NCI-H1436 treated with DMSO at 0.1 percent for 48 hours (cell line): ENCODE results near the gene PMP22.

Experiments used
- DNase-seq: peaks from one replicate; lab custom pipeline; 2025; lab: John Stamatoyannopoulos, UW

Gene PMP22

GRCh38 chr17:15274017-15274416, 8.9 kb upstream of the PMP22 start:
- no peak for DNase-seq

GRCh38 chr17:15273141-15273793, 8.1 kb upstream of the PMP22 start:
- no peak for DNase-seq

GRCh38 chr17:15271741-15272140, 6.6 kb upstream of the PMP22 start:
- no peak for DNase-seq

GRCh38 chr17:15270628-15271381, 5.7 kb upstream of the PMP22 start:
- DNase-seq, result no peak

GRCh38 chr17:15269780-15270089, 4.6 kb upstream of the PMP22 start:
- no peak for DNase-seq

GRCh38 chr17:15269087-15269779, 4.1 kb upstream of the PMP22 start:
- no peak for DNase-seq

- DNase-seq, result no peak
Observed at GRCh38 chr17:15268461-15268860, 3.3 kb upstream of the PMP22 start.

- no peak for DNase-seq
Observed at GRCh38 chr17:15267996-15268395, 2.9 kb upstream of the PMP22 start.

GRCh38 chr17:15266325-15267125, 1.4 kb upstream of the PMP22 start:
- no peak for DNase-seq

- no peak for DNase-seq
Observed at GRCh38 chr17:15264542-15264941, 584 bp downstream of the PMP22 start.

GRCh38 chr17:15263680-15264079, 1.4 kb downstream of the PMP22 start:
- no peak for DNase-seq

GRCh38 chr17:15263206-15263579, 1.9 kb downstream of the PMP22 start:
- DNase-seq, result no peak

- no peak for DNase-seq
Observed at GRCh38 chr17:15262291-15263205, 2.6 kb downstream of the PMP22 start.

- no peak for DNase-seq
Observed at GRCh38 chr17:15261802-15262290, 3.3 kb downstream of the PMP22 start.

- no peak for DNase-seq
Observed at GRCh38 chr17:15261258-15261801, 3.8 kb downstream of the PMP22 start.

GRCh38 chr17:15260376-15261257, 4.5 kb downstream of the PMP22 start:
- no peak for DNase-seq

- no peak for DNase-seq
Observed at GRCh38 chr17:15257796-15258512, 7.2 kb downstream of the PMP22 start.

- DNase-seq, result no peak
Observed at GRCh38 chr17:15257258-15257788, 7.8 kb downstream of the PMP22 start.

- no peak for DNase-seq
Observed at GRCh38 chr17:15256689-15257088, 8.4 kb downstream of the PMP22 start.
